DND-41 (cell line): Measurements from ENCODE around the gene DNAJC15.

Source experiments
- EZH2 ChIP-seq: IDR thresholded peaks from 3 replicates; pipeline ENCODE4 v1.6.1; 2012; ENCODE audit warnings: borderline replicate concordance, low read depth, mild to moderate bottlenecking, moderate library complexity, low read length, inconsistent platforms; ENCODE audit not compliant: severe bottlenecking
- TF ChIP-seq, protein P1 (sequence below): IDR thresholded peaks from 2 replicates; pipeline ENCODE4 v1.5.1; 2012; ENCODE audit warnings: borderline replicate concordance, low read length, moderate library complexity, mild to moderate bottlenecking; ENCODE audit not compliant: poor library complexity, severe bottlenecking; ENCODE audit errors: extremely low read depth

DNA sequence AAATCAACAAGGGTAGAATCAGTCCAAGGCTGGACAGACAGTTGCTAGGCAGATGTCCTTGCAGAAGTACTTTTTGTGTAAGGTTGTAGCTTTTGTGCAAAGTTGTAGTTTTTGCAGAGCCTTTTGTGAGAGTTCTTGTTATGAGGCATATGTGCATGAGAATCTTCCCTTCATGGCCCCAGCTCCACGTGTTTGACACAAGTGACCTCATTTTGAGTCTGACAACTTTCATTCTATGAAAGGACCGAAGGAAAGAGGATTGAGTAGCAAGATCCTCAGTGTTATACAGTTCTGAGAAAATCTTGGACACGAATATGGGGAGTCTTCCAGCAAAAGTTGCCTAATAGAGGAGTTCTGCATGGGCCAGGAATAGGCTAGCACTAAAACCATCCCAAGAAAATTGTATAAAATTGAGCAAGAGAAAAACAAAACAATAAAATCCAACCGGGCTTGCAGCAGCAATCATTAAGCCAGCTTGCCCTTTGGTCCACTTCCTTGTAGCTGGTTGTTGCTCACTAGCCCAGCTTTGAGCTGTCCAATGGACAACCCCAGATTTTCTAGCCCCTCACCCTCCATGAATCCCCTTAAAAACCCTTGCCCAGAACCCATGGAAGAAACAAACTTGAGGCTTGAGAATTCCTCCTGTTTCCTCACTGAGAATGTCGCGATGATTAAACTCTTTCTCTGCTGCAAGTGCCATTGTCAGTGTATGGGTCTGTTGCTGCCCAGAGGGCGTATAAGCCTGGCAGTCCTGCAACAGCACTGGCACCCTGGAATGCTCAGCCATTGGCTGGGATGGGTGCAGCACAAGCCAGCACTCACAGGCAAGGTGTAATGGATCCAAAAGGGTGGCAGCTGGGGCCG lies 37.8 kb upstream of the DNAJC15 start:
- TF ChIP-seq, protein P1, sequence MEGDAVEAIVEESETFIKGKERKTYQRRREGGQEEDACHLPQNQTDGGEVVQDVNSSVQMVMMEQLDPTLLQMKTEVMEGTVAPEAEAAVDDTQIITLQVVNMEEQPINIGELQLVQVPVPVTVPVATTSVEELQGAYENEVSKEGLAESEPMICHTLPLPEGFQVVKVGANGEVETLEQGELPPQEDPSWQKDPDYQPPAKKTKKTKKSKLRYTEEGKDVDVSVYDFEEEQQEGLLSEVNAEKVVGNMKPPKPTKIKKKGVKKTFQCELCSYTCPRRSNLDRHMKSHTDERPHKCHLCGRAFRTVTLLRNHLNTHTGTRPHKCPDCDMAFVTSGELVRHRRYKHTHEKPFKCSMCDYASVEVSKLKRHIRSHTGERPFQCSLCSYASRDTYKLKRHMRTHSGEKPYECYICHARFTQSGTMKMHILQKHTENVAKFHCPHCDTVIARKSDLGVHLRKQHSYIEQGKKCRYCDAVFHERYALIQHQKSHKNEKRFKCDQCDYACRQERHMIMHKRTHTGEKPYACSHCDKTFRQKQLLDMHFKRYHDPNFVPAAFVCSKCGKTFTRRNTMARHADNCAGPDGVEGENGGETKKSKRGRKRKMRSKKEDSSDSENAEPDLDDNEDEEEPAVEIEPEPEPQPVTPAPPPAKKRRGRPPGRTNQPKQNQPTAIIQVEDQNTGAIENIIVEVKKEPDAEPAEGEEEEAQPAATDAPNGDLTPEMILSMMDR, result no peak
- TF ChIP-seq EZH2, result no peak
